HepG2 (cell line): Measurements from ENCODE around the gene MMP24OS. TPM values are rescaled to one million over a fixed set of nuclear protein-coding genes. Genes with fewer than 3 reads are reported as not detected.
A peak's percentile ranks its signal among the peaks of the same experiment; 100 is the strongest.

Experiments used
- BCLAF1 ChIP-seq: fragments of 450-650 bp; IDR thresholded peaks from 2 replicates; pipeline ENCODE4 v1.6.1; 2017; ENCODE audit warnings: mild to moderate bottlenecking
- CCAR2 ChIP-seq: fragments of 200-400 bp; formaldehyde crosslinking; optimal IDR thresholded peaks from 2 replicates; pipeline ENCODE3; 2018; ENCODE audit warnings: low read depth, mild to moderate bottlenecking, low read length, moderate library complexity
- CCDC6 ChIP-seq: sonication (generic); formaldehyde crosslinking; IDR thresholded peaks from 2 replicates; pipeline ENCODE4 v1.8.1; 2022; ENCODE audit warnings: mild to moderate bottlenecking, missing genetic modification reagents, moderate library complexity
- E2F5 ChIP-seq: sonication (generic); formaldehyde crosslinking; conservative IDR thresholded peaks from 2 replicates; pipeline ENCODE4 v1.4.0; 2020; ENCODE audit warnings: missing genetic modification reagents
- HNRNPUL1 ChIP-seq: fragments of 200-400 bp; formaldehyde crosslinking; IDR thresholded peaks from 2 replicates; pipeline ENCODE4 v1.6.1; 2017; ENCODE audit warnings: low read depth, mild to moderate bottlenecking, low read length, moderate library complexity
- MAX ChIP-seq: IDR thresholded peaks from 2 replicates; pipeline ENCODE4 v1.6.1; 2012; ENCODE audit warnings: inconsistent platforms
- MXD3 ChIP-seq: IDR thresholded peaks from 2 replicates; pipeline ENCODE4 v1.6.1; 2016; ENCODE audit warnings: mild to moderate bottlenecking, missing biosample characterization, missing genetic modification reagents
- NR2F2 ChIP-seq: IDR thresholded peaks from 2 replicates; pipeline ENCODE4 v1.6.1; 2012; ENCODE audit warnings: low read depth, inconsistent platforms, borderline replicate concordance
- PBX3 ChIP-seq: sonication (generic); formaldehyde crosslinking; IDR thresholded peaks from 2 replicates; pipeline ENCODE4 v1.8.1; 2023; ENCODE audit warnings: missing genetic modification reagents, inconsistent platforms, borderline replicate concordance
- PPARG ChIP-seq: conservative IDR thresholded peaks from 2 replicates; pipeline ENCODE4 v1.6.1; 2016; ENCODE audit warnings: missing biosample characterization, missing genetic modification reagents
- ZHX2 ChIP-seq, 2 experiments: sonication (generic) in 1 of 2; formaldehyde crosslinking in 1 of 2; IDR thresholded peaks; 2 replicates each; pipeline versions ENCODE4 v1.6.1 to v1.9.0; 2014 to 2022; ENCODE audit warnings: antibody characterized with exemption in 1 of 2, borderline replicate concordance in 1 of 2, inconsistent platforms in 1 of 2, low read depth in 1 of 2, missing genetic modification reagents in 1 of 2
- ZNF7 ChIP-seq: IDR thresholded peaks from 2 replicates; pipeline ENCODE4 v1.6.1; 2016; ENCODE audit warnings: missing biosample characterization, missing genetic modification reagents
- ZNF879 ChIP-seq: sonication (generic); formaldehyde crosslinking; IDR thresholded peaks from 2 replicates; pipeline ENCODE4 v1.8.1; 2023; ENCODE audit warnings: missing genetic modification reagents
- ZNF891 ChIP-seq: sonication (generic); formaldehyde crosslinking; IDR thresholded peaks from 2 replicates; pipeline ENCODE4 v1.5.0; 2020; ENCODE audit warnings: mild to moderate bottlenecking, missing genetic modification reagents
- ZSCAN22 ChIP-seq: sonication (generic); formaldehyde crosslinking; IDR thresholded peaks from 2 replicates; pipeline ENCODE4 v1.4.0; 2020; ENCODE audit warnings: mild to moderate bottlenecking, missing genetic modification reagents
- polyA plus RNA-seq, 8 experiments: library from polyadenylated mRNA; depleted of rRNA in 3 of 8; stranded (reverse) in 7 of 8; unstranded in 1 of 8; fragments of >200 nt; fragmentation: Illumina TruSeq in 4 of 8; extraction: Trizol in 4 of 8; gene quantifications; 2 replicates each; pipeline versions ENCODE4 v1.2.1 to v1.2.3, GENCODE V29; 2011 to 2016; ENCODE audit warnings: low read depth in 4 of 8, missing spikeins in 1 of 8, mixed read lengths in 1 of 8; ENCODE audit not compliant: insufficient read depth in 1 of 8
- total RNA-seq, 5 experiments: library from RNA; depleted of rRNA; stranded (reverse); fragments of >200 nt; fragmentation: Illumina TruSeq; extraction: Trizol; gene quantifications; 2 replicates each; pipeline ENCODE4 v1.2.3, GENCODE V29; 2016; ENCODE audit warnings: low read depth in 1 of 5

Gene MMP24OS
- total and polyA plus RNA-seq, 2 of the 13 experiments (the other 11 are each of a cell fraction or from before 2014, with no cell fraction given), result 6.0 to 8.5 TPM

- TF ChIP-seq ZHX2 (IDR thresholded peaks at IDR 0.05; ENCODE audit: low read depth) (peak; percentile 17), ZHX2 (CRISPR knock-in tag; IDR thresholded peaks at IDR 0.05; ENCODE audit: borderline replicate concordance) (no peak), ZSCAN22 (CRISPR knock-in tag) (no peak), PPARG (CRISPR knock-in tag) (no peak; the same call in 1 of the 2 replicates), MXD3 (CRISPR knock-in tag) (no peak), PBX3 (CRISPR knock-in tag) (no peak), NR2F2 (0 out of 2 replicates have a peak, but pooled peaks have one; percentile 52), CCAR2 (peak; percentile 55), ZNF7 (CRISPR knock-in tag) (no peak), ZNF891 (CRISPR knock-in tag) (peak; percentile 52; the same call in 1 of the 2 replicates), E2F5 (CRISPR knock-in tag) (no peak), CCDC6 (peak; percentile 35; the same call in 1 of the 2 replicates), ZNF879 (CRISPR knock-in tag) (no peak), MAX (peak; percentile 65; the same call in 1 of the 2 replicates), HNRNPUL1 (no peak), BCLAF1 (no peak)
Observed at GRCh38 chr20:35286077-35286898, 8.4 kb upstream of the MMP24OS start (continued).
